HL-60 (cell line): ENCODE data around the gene PRPF38B.

Experiments
- CTCF ChIP-seq: IDR thresholded peaks from one replicate; pipeline ENCODE4 v1.5.1; 2011; ENCODE audit warnings: low read length, control low read depth, inconsistent platforms; ENCODE audit not compliant: insufficient read depth
- SPI1 ChIP-seq: IDR thresholded peaks from 2 replicates; pipeline ENCODE4 v1.6.1; 2012; ENCODE audit warnings: low read depth, mild to moderate bottlenecking, borderline replicate concordance
- TF ChIP-seq, protein P1 (sequence below): IDR thresholded peaks from 2 replicates; pipeline ENCODE4 v1.6.1; 2012; ENCODE audit warnings: low read depth; ENCODE audit not compliant: insufficient replicate concordance

DNA sequence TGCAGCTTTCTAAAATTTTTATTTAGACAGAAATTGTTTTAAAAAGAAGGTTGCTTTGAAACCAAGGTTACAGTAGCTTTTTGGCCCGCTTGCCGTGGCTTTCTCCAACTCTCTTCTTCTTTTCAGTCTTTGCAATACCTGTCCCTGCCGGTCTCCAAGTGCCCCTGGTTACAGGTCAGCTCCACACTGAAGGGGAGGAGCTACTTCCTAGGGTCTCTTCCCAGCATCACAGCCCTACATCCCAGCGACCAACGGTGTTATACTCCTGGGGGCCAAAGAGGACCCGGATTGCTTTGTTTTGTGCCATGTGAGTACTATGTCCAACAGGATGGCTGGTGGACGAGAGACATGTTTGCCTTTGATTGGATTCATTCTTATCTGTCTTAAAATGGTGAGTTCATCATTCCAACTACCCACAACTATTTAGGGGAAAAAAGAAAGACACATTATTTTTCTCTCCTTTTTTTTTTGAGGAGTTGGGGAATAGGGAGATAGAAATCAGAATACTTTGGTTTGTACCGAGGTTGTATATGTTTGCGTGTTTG, 20.6 kb downstream of the PRPF38B start, which contains the start of gene FNDC7:
- TF ChIP-seq CTCF, result no peak
- TF ChIP-seq, protein P1, sequence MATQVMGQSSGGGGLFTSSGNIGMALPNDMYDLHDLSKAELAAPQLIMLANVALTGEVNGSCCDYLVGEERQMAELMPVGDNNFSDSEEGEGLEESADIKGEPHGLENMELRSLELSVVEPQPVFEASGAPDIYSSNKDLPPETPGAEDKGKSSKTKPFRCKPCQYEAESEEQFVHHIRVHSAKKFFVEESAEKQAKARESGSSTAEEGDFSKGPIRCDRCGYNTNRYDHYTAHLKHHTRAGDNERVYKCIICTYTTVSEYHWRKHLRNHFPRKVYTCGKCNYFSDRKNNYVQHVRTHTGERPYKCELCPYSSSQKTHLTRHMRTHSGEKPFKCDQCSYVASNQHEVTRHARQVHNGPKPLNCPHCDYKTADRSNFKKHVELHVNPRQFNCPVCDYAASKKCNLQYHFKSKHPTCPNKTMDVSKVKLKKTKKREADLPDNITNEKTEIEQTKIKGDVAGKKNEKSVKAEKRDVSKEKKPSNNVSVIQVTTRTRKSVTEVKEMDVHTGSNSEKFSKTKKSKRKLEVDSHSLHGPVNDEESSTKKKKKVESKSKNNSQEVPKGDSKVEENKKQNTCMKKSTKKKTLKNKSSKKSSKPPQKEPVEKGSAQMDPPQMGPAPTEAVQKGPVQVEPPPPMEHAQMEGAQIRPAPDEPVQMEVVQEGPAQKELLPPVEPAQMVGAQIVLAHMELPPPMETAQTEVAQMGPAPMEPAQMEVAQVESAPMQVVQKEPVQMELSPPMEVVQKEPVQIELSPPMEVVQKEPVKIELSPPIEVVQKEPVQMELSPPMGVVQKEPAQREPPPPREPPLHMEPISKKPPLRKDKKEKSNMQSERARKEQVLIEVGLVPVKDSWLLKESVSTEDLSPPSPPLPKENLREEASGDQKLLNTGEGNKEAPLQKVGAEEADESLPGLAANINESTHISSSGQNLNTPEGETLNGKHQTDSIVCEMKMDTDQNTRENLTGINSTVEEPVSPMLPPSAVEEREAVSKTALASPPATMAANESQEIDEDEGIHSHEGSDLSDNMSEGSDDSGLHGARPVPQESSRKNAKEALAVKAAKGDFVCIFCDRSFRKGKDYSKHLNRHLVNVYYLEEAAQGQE, result no peak
- TF ChIP-seq SPI1, result no peak
